NCI-H2107 (cell line): ENCODE data around the gene WNT7A.
"Not testable (repeated sequence)": the region's sequence is repeated elsewhere in the genome, so short reads cannot be mapped to it uniquely, and the experiment has no call there.

ENCODE experiments used
- DNase-seq: peaks from one replicate; lab custom pipeline; 2025; lab: John Stamatoyannopoulos, UW

Gene WNT7A

GRCh38 chr3:13879946-13880810 lies at the start of gene WNT7A:
Gene WNT7A (minus strand): TSS chr3:13880071. CDS start chr3:13879816, 255 bp downstream.
- DNase-seq = no peak

GRCh38 chr3:13928741-13929140 lies 48.9 kb upstream of the WNT7A start:
- not testable (repeated sequence) for DNase-seq

- DNase-seq = no peak
Observed at GRCh38 chr3:13927295-13927694, 47.4 kb upstream of the WNT7A start.

GRCh38 chr3:13916375-13916774 lies 36.5 kb upstream of the WNT7A start:
- DNase-seq = no peak

- DNase-seq = no peak
Observed at GRCh38 chr3:13902648-13903238, 22.9 kb upstream of the WNT7A start.

GRCh38 chr3:13901935-13902584 lies 22.2 kb upstream of the WNT7A start:
- DNase-seq = no peak

GRCh38 chr3:13898346-13898745 lies 18.5 kb upstream of the WNT7A start:
- DNase-seq = no peak

GRCh38 chr3:13896473-13897154 lies 16.7 kb upstream of the WNT7A start:
- no peak for DNase-seq

GRCh38 chr3:13895155-13896105 lies 15.6 kb upstream of the WNT7A start:
- peak; percentile 24 for DNase-seq

- no peak for DNase-seq
Observed at GRCh38 chr3:13894807-13895154, 14.9 kb upstream of the WNT7A start.

- no peak for DNase-seq
Observed at GRCh38 chr3:13894096-13894806, 14.4 kb upstream of the WNT7A start.

- DNase-seq = no peak
Observed at GRCh38 chr3:13892304-13892703, 12.4 kb upstream of the WNT7A start.

GRCh38 chr3:13891492-13892073 lies 11.7 kb upstream of the WNT7A start:
- no peak for DNase-seq

GRCh38 chr3:13891017-13891392 lies 11.1 kb upstream of the WNT7A start:
- DNase-seq = no peak

GRCh38 chr3:13890377-13891016 lies 10.6 kb upstream of the WNT7A start:
- no peak for DNase-seq

- DNase-seq = no peak
Observed at GRCh38 chr3:13888576-13888975, 8.7 kb upstream of the WNT7A start.

- DNase-seq = no peak
Observed at GRCh38 chr3:13887495-13888300, 7.8 kb upstream of the WNT7A start.

- DNase-seq = no peak
Observed at GRCh38 chr3:13886593-13887129, 6.8 kb upstream of the WNT7A start.

GRCh38 chr3:13885704-13886010 lies 5.8 kb upstream of the WNT7A start:
- no peak for DNase-seq
